GM21786 (cell line): Measurements from ENCODE around the gene OSBPL10.
"Not testable (repeated sequence)": the region's sequence is repeated elsewhere in the genome, so short reads cannot be mapped to it uniquely, and the experiment has no call there.

Experiments
- ATAC-seq: cut with Tn5 transposase; IDR thresholded peaks from one replicate; pipeline ENCODE4 v1.9.1; 2021; ENCODE audit not compliant: unreplicated experiment

Gene OSBPL10, protein sequence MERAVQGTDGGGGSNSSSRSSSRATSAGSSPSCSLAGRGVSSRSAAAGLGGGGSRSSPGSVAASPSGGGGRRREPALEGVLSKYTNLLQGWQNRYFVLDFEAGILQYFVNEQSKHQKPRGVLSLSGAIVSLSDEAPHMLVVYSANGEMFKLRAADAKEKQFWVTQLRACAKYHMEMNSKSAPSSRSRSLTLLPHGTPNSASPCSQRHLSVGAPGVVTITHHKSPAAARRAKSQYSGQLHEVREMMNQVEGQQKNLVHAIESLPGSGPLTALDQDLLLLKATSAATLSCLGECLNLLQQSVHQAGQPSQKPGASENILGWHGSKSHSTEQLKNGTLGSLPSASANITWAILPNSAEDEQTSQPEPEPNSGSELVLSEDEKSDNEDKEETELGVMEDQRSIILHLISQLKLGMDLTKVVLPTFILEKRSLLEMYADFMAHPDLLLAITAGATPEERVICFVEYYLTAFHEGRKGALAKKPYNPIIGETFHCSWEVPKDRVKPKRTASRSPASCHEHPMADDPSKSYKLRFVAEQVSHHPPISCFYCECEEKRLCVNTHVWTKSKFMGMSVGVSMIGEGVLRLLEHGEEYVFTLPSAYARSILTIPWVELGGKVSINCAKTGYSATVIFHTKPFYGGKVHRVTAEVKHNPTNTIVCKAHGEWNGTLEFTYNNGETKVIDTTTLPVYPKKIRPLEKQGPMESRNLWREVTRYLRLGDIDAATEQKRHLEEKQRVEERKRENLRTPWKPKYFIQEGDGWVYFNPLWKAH

DNA sequence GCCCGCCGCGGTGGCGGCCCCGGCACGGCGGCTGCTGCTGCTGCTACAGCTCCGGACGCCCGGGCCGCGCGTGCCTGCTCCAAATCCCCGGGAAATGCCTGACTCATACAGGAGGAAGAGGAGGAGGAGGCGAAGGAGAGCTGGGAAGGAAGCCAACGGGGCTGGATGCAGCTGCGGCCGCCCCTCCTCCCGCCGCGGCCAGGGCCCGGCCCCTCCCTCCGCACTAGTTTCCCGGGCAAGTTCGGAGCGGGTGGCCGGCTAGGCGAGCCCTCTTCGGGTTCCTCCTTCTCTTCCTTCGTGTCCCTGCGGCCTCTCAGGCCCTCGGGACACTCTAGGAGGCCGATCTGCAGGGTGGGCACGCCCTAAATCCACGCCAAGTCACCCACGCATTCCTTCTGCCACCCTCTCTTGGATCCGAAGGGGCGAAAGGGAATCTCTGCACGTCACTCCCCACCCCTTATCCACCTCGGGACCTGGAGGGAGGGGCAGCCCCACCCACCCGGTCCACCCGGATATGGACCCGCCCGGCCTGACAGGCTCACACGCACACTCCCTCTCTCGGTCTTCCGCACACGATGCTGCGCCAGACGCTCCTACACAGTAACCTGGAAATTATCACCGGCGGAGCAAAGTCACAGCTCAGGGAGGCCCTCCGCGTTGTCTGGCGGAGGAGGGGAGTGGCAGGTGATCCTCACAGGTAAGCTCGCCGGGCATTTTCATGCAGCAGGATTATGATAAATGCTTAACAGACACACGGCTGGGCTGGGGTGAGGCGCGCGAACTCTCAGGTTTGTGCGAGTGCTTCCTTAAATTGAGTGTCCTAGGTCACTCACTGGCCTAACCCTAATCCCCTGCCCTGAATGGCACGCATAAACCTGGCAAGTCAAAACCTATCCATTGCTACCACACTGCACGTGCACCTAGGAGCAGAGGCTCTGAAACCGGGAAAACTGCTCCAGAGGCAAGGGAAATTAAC, at the start of gene OSBPL10, which contains the start of gene ZNF860:
OSBPL10 (minus strand) TSS at position 57 of the 976 bp plus-strand sequence. CDS start 83 bp downstream, outside the sequence.
ZNF860 (plus strand) TSS at position 545 of the 976 bp plus-strand sequence. CDS start 7,330 bp downstream, outside the sequence.
- ATAC-seq: no peak

- ATAC-seq: no peak
These were observed 45.5 kb upstream of the OSBPL10 start for GRCh38 chr3:32026593-32026992.

- no peak for ATAC-seq
These were observed 41.9 kb upstream of the OSBPL10 start for GRCh38 chr3:32022947-32023346.

DNA sequence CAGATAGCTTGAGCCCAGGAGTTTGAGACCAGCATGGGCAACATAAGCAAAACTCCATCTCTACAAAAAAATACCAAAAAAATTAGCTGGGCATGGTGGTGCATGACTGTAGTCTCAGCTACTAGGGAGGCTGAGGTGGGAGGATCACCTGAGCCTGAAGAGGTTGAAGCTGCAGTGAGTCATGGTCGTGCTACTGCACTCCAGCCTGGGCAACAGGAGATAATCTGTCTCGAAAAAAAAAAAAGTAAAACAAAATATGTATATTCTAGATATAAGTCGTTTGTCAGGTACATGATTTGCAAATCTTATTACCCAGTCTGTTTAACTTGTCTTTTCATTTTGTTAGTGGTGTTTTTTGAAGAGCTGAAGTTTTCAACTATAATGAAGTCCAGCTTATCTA, 40.7 kb upstream of the OSBPL10 start:
- ATAC-seq: no peak

DNA sequence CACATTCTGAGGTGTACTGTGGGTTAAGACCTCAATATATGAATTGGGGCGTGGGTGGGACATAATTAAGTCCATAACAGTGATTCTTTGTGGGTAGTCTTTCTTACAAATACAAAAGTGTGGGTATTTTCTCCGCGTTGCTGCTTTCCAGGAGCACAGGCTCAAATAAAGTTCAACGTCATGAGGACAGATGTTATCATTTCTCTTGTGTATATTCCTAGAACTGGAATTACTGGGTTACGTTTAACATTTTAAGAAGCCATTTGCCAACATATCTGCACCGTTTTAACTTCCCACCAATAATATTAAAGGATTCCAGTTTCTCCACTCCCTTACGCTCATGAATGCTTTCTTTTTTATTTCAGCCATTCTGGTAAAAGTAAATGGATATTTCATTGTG, 40.1 kb upstream of the OSBPL10 start:
- no peak for ATAC-seq

- no peak for ATAC-seq
These were observed 37.9 kb upstream of the OSBPL10 start for GRCh38 chr3:32018757-32019564.

- ATAC-seq: no peak
These were observed 36.2 kb upstream of the OSBPL10 start for GRCh38 chr3:32017286-32017685.

GRCh38 chr3:32015638-32016037, 34.6 kb upstream of the OSBPL10 start:
- not testable (repeated sequence) for ATAC-seq

GRCh38 chr3:32010699-32011098, 29.6 kb upstream of the OSBPL10 start:
- not testable (repeated sequence) for ATAC-seq

GRCh38 chr3:32009957-32010356, 28.9 kb upstream of the OSBPL10 start:
- no peak for ATAC-seq

GRCh38 chr3:32009101-32009500, 28.0 kb upstream of the OSBPL10 start:
- ATAC-seq: no peak

- ATAC-seq: no peak
These were observed 23.2 kb upstream of the OSBPL10 start for GRCh38 chr3:32004113-32004765.

- no peak for ATAC-seq
These were observed 22.3 kb upstream of the OSBPL10 start for GRCh38 chr3:32003380-32003779.

DNA sequence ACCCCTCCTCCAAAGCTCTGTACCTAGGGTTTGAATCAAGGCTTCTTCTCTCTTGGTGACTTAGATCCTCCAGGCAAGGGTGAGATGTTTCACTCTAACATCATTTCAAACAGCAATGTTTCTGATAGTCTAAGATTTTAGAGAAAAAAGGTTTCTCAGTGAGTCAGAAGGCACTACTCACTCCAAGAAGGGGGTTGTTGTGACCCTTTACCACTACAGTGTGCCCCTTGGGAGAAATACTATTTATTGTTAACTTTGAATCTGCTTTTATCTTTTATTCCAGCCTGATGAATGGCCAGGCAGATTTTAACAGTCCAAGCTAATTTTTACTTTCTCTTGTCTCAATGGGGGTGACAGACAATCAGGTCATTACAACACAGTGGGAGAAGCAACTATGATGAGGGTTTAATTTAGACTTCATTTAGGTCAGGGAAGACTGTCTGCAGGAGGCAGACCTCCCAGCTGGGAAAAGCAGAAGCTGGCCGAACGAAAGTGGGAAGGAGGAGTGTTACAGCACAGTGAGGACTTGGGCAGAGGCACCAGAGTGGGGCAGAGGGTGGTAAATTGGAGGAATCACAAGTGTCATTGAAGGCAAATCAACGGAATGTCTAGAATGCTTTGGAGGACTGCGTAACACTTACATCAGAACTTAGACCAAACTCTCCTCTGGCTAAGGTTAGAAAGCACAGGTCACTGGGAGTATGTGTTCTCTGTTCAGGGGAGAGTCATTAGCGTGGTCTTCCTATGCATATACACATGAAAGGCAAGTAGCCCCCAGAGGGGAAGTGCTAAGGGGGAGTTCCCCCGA, 21.7 kb upstream of the OSBPL10 start:
- ATAC-seq: no peak

GRCh38 chr3:32000877-32001276, 19.8 kb upstream of the OSBPL10 start:
- no peak for ATAC-seq

DNA sequence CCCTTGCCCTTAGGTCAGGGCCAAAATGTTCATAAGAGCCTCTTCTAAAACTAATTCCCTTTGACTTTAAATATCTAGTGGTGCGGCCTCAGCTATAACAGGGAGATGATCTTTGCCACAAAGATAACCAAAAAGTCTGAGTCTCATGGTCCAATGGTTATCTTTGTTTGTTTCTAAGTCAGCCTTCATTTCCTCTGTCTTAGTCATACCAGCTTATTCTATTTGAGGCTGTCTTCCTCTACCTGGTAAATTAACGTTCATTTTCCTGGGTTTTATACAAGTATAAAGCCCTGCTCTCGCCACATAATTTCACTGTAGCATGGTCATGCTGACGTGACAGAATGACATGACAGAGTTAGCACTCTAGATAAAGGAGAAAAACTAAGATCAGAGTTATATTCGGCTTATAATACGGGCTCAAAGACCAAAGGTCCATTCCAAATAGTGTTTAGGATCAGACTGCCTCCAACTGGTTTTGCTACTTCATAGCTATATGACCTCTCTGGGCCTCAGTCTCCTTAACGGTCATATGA, 18.9 kb upstream of the OSBPL10 start:
- no peak for ATAC-seq

- ATAC-seq: no peak
These were observed 16.4 kb upstream of the OSBPL10 start for GRCh38 chr3:31997500-31997899.

DNA sequence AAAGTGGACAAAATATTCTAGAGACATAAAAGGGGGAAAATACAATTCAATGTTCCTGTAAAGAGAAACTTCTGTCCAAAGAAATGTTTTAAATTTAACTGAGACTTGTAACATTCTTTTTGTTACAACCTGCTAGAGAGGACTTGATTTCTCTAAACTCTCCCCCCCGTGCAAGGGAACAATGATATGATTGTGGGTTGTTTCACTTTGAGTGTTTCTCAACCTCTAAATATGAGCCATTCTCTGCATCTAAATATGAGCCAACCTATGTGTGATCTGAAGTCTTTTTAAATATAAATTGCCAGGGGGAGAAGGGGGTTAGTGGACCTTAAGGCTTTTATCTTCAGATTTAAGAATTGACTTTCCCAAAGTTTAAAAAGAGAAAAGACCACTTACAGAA, 15.1 kb upstream of the OSBPL10 start:
- ATAC-seq: no peak
